HTR-8/SVneo (cell line): ENCODE measurements around the gene TSHZ2.
"Not testable (repeated sequence)": the region's sequence is repeated elsewhere in the genome, so short reads cannot be mapped to it uniquely, and the experiment has no call there.

ENCODE experiments used
- DNase-seq: peaks from one replicate; pipeline ENCODE4 v3.0.0; 2011; ENCODE audit warnings: low spot score, mixed read lengths; ENCODE audit not compliant: insufficient read length
- FAIRE-seq: peaks from 2 replicates; lab custom pipeline; 2011; peaks lifted over from hg19 to GRCh38; lab: Jason Lieb, UNC

Gene TSHZ2

GRCh38 chr20:53409447-53409717, 437.2 kb downstream of the TSHZ2 start:
- DNase-seq (no peak), FAIRE-seq (no peak)

- DNase-seq (no peak), FAIRE-seq (no peak)
Observed at GRCh38 chr20:53411129-53411528, 439.0 kb downstream of the TSHZ2 start.

- DNase-seq (no peak), FAIRE-seq (peak; percentile 55)
Observed at GRCh38 chr20:53411891-53412290, 439.7 kb downstream of the TSHZ2 start.

- no peak for DNase-seq
- no peak for FAIRE-seq
Observed at GRCh38 chr20:53412577-53413185, 440.5 kb downstream of the TSHZ2 start.

- FAIRE-seq (peak; percentile 83), DNase-seq (peak; percentile 42)
Observed at GRCh38 chr20:53413186-53413631, 441.1 kb downstream of the TSHZ2 start.

GRCh38 chr20:53413845-53414244, 441.7 kb downstream of the TSHZ2 start:
- DNase-seq = not testable (repeated sequence)
- peak; percentile 51 for FAIRE-seq

GRCh38 chr20:53419693-53420460, 447.7 kb downstream of the TSHZ2 start:
- FAIRE-seq (peak; percentile 58), DNase-seq (no peak)

GRCh38 chr20:53421343-53421742, 449.2 kb downstream of the TSHZ2 start:
- no peak for DNase-seq

GRCh38 chr20:53422039-53422438, 449.9 kb downstream of the TSHZ2 start:
- DNase-seq (no peak), FAIRE-seq (no peak)

More at GRCh38 chr20:53421343-53421742, 449.2 kb downstream of the TSHZ2 start:
- FAIRE-seq = no peak

- FAIRE-seq (peak; percentile 64), DNase-seq (no peak)
Observed at GRCh38 chr20:53423587-53424146, 451.5 kb downstream of the TSHZ2 start.

- FAIRE-seq (no peak), DNase-seq (no peak)
Observed at GRCh38 chr20:53425481-53425880, 453.3 kb downstream of the TSHZ2 start.

- FAIRE-seq (no peak), DNase-seq (no peak)
Observed at GRCh38 chr20:53425941-53426340, 453.8 kb downstream of the TSHZ2 start.

- DNase-seq (no peak), FAIRE-seq (peak; percentile 89)
Observed at GRCh38 chr20:53426766-53427312, 454.7 kb downstream of the TSHZ2 start.

- FAIRE-seq = peak; percentile 16
- no peak for DNase-seq
Observed at GRCh38 chr20:53427951-53428350, 455.8 kb downstream of the TSHZ2 start.

- FAIRE-seq (no peak), DNase-seq (no peak)
Observed at GRCh38 chr20:53428588-53428987, 456.4 kb downstream of the TSHZ2 start.

GRCh38 chr20:53428996-53429395, 456.8 kb downstream of the TSHZ2 start:
- FAIRE-seq = peak; percentile 9

GRCh38 chr20:53434662-53435061, 462.5 kb downstream of the TSHZ2 start:
- FAIRE-seq = peak; percentile 52

More at GRCh38 chr20:53428996-53429395, 456.8 kb downstream of the TSHZ2 start:
- no peak for DNase-seq

GRCh38 chr20:53436927-53437326, 464.8 kb downstream of the TSHZ2 start:
- not testable (repeated sequence) for DNase-seq, FAIRE-seq

More at GRCh38 chr20:53434662-53435061, 462.5 kb downstream of the TSHZ2 start:
- no peak for DNase-seq

GRCh38 chr20:53438368-53438767, 466.2 kb downstream of the TSHZ2 start:
- FAIRE-seq (no peak), DNase-seq (no peak)

GRCh38 chr20:53439046-53439445, 466.9 kb downstream of the TSHZ2 start:
- DNase-seq = no peak
- no peak for FAIRE-seq

GRCh38 chr20:53439616-53440015, 467.5 kb downstream of the TSHZ2 start:
- FAIRE-seq = peak; percentile 62

More at GRCh38 chr20:53439616-53440015, 467.5 kb downstream of the TSHZ2 start:
- no peak for DNase-seq
